A673 (cell line): ENCODE results near the gene ARAP2. TPM values are rescaled to one million over a fixed set of nuclear protein-coding genes. Genes with fewer than 3 reads are reported as not detected.

Experiments used
- BruUV-seq: library from RNA; stranded (reverse); fragments of 400-500 nt; replicated peaks from 2 replicates; lab custom pipeline; 2021; lab: Mats Ljungman, UMichigan
- CTCF ChIA-PET: fragments of 300-600 bp; sonication (Branson Sonifier 250); formaldehyde crosslinking; loops from one replicate; lab custom pipeline; 2022; ENCODE audit warnings: antibody characterized with exemption; lab: Charles Lee
- POLR2A ChIA-PET: fragments of 300-600 bp; sonication (Branson Sonifier 250); formaldehyde crosslinking; loops from one replicate; lab custom pipeline; 2022; ENCODE audit warnings: antibody characterized with exemption; ENCODE audit not compliant: low non-redundant PET; lab: Charles Lee
- DNase-seq: peaks from one replicate; pipeline ENCODE4 v3.0.0-alpha.2; 2015; ENCODE audit warnings: low spot score
- H3K27ac ChIP-seq: fragments of 200-600 bp; sonication (generic); 2 replicates; pipeline ENCODE4 v1.5.1; 2016; ENCODE audit warnings: mixed run types, low read depth, mild to moderate bottlenecking, mixed read lengths, antibody characterized with exemption, low read length; ENCODE audit not compliant: poor library complexity, severe bottlenecking
- H3K27me3 ChIP-seq: fragments of 200-600 bp; sonication (generic); replicated peaks from 2 replicates; pipeline ENCODE4 v1.6.1; 2017; ENCODE audit warnings: mixed run types, low read depth, mild to moderate bottlenecking, mixed read lengths, antibody characterized with exemption, low read length; ENCODE audit not compliant: insufficient read depth, poor library complexity
- H3K36me3 ChIP-seq: fragments of 200-600 bp; sonication (generic); 2 replicates; pipeline ENCODE4 v1.6.1; 2016; ENCODE audit warnings: mixed run types, mild to moderate bottlenecking, mixed read lengths, antibody characterized with exemption, low read length; ENCODE audit not compliant: insufficient read depth, poor library complexity, severe bottlenecking
- H3K4me1 ChIP-seq: fragments of 200-600 bp; sonication (generic); 2 replicates; pipeline ENCODE4 v1.6.1; 2017; ENCODE audit warnings: mixed run types, mild to moderate bottlenecking, mixed read lengths, antibody characterized with exemption, low read length; ENCODE audit not compliant: insufficient read depth, poor library complexity, severe bottlenecking
- H3K4me3 ChIP-seq: fragments of 200-600 bp; sonication (generic); 2 replicates; pipeline ENCODE4 v1.5.1; 2016; ENCODE audit warnings: low read depth, mixed run types, mild to moderate bottlenecking, mixed read lengths, low read length; ENCODE audit not compliant: poor library complexity, severe bottlenecking
- H3K9me3 ChIP-seq: fragments of 200-600 bp; sonication (generic); 2 replicates; pipeline ENCODE4 v1.6.1; 2016; ENCODE audit warnings: mixed run types, low read depth, mild to moderate bottlenecking, mixed read lengths, antibody characterized with exemption, low read length; ENCODE audit not compliant: poor library complexity, severe bottlenecking
- CTCF ChIP-seq: fragments of 300-800, 200-600 bp; sonication (generic); conservative IDR thresholded peaks from 2 replicates; pipeline ENCODE4 v1.5.1; 2017; ENCODE audit warnings: low read depth, mild to moderate bottlenecking, antibody characterized with exemption, low read length, moderate library complexity, mixed read lengths
- EZH2 ChIP-seq: fragments of 200-600 bp; sonication (generic); IDR thresholded peaks from 2 replicates; pipeline ENCODE4 v1.6.1; 2017; ENCODE audit warnings: borderline replicate concordance, low read depth, mild to moderate bottlenecking, mixed read lengths, antibody characterized with exemption, low read length; ENCODE audit not compliant: poor library complexity, severe bottlenecking
- intact Hi-C: fragments of 100-400 bp; cut with micrococcal nuclease; formaldehyde crosslinking; loops from one replicate; pipeline ENCODE4 v1.10.0; 2022; ENCODE audit not compliant: unreplicated experiment
- total RNA-seq: library from RNA; stranded (reverse); gene quantifications from 2 replicates; pipeline ENCODE4 v1.2.3, GENCODE V29; 2021

Gene ARAP2
- total RNA-seq, 1 experiment from 2014 or later, result 0.06 TPM

- CTCF ChIA-PET, result no interaction called here
- Histone ChIP-seq H3K9me3 (no peaks in the 10 kb centered on the region), H3K27ac (no peak overlapping the region), H3K36me3 (no peaks in the 10 kb centered on the region), H3K4me3 (no peak overlapping the region), H3K27me3 (no peaks in the 10 kb centered on the region), H3K4me1 (no peaks in the 10 kb centered on the region)
- intact Hi-C loops, result no loop called here
- POLR2A ChIA-PET, result no interaction called here
- no peak for TF ChIP-seq CTCF
- no peak for TF ChIP-seq EZH2
- BruUV-seq, result no TSS peak
- DNase-seq, result no peak
Observed at GRCh38 chr4:36180206-36180605, 64.1 kb downstream of the ARAP2 start.

DNA sequence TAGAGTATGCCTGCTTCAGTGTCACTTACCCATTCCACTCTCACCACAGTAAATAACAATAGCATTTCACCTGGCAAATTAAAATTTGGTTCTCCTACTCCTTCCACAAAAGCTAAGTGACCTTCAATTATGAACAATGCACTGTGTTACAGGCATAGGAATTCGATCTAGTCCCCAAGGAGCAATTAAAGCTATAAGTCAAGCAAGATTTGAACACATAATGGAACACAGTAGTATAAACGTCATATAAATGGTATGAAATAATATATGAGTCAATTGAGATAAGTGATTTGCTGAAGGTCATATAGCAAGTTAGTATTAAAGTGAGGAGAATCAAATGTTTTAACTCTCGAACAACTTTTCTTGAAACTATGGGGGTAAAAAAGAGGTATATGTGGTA, 65.8 kb downstream of the ARAP2 start:
- TF ChIP-seq EZH2, result no peak
- TF ChIP-seq CTCF, result no peak
- Histone ChIP-seq H3K36me3 (no peaks in the 10 kb centered on the region), H3K4me3 (no peak overlapping the region), H3K27me3 (no peaks in the 10 kb centered on the region), H3K9me3 (no peaks in the 10 kb centered on the region), H3K4me1 (no peaks in the 10 kb centered on the region), H3K27ac (no peak overlapping the region)
- POLR2A ChIA-PET, result no interaction called here
- intact Hi-C loops, result no loop called here
- CTCF ChIA-PET, result no interaction called here
- no TSS peak for BruUV-seq
- DNase-seq, result no peak

DNA sequence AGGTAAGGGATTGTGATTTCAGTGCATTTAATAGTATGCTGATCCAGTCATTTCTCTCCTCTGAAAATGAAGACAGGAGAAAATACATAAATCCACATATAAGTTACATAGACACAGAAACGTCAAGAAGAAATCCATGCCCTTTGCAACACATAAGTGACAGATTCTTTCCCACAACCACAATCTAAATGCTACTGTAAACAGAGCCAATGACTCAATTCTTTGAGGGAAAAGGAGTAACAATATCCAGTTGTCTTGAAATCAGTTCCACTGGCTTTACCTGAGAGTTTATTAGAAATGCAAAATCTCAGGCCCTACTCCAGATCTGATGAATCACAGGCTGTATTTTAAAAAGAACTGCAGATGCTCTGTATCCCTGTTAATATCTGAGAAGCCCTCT, 66.4 kb downstream of the ARAP2 start:
- BruUV-seq, result no TSS peak
- ChIA-PET CTCF (no interaction called here), POLR2A (no interaction called here)
- H3K4me1 ChIP-seq, result no peaks in the 10 kb centered on the region
- H3K27me3 ChIP-seq, result no peaks in the 10 kb centered on the region
- no peak overlapping the region for H3K27ac ChIP-seq
- H3K9me3 ChIP-seq, result no peaks in the 10 kb centered on the region
- DNase-seq, result no peak
- no peak for TF ChIP-seq CTCF
- TF ChIP-seq EZH2, result no peak
- no peaks in the 10 kb centered on the region for H3K36me3 ChIP-seq
- intact Hi-C loops, result no loop called here
- H3K4me3 ChIP-seq, result no peak overlapping the region
